ENCODE data around the gene MACROD2.
"Not testable (repeated sequence)": the region's sequence is repeated elsewhere in the genome, so short reads cannot be mapped to it uniquely, and the experiment has no call there.

The MACROD2 gene

DNA sequence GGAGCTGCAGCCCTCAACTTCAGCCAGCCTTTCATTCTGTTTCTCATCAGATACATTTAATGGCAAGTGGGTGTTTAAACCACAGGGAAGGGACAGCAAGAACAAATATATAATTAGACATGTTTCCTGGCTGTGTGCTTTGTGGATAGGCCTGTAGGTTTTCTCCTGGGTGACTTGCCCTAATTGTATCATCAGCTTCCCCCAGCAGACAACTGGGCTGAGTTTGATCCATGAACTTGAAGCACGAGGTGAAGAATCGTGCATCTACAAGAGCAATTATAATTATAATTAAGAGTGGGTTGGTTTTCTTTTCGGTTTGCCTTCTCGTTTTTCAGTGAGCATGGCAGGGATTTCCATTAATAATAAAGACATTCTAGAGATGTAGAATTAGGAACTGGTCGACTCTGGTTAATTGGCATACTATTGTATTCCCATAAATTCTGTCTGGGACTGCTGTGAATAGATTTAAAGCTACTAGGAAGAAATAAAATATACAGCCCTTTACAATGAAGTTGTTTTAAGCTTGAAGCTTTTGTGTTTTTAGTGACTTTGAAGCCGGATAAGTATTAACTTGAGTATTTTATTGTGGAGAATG is 1525.7 kb downstream of the MACROD2 start:
- DNase-seq = no peak

- no peak for DNase-seq
Measured at GRCh38 chr20:15523400-15523799, 1528.1 kb downstream of the MACROD2 start.

DNA sequence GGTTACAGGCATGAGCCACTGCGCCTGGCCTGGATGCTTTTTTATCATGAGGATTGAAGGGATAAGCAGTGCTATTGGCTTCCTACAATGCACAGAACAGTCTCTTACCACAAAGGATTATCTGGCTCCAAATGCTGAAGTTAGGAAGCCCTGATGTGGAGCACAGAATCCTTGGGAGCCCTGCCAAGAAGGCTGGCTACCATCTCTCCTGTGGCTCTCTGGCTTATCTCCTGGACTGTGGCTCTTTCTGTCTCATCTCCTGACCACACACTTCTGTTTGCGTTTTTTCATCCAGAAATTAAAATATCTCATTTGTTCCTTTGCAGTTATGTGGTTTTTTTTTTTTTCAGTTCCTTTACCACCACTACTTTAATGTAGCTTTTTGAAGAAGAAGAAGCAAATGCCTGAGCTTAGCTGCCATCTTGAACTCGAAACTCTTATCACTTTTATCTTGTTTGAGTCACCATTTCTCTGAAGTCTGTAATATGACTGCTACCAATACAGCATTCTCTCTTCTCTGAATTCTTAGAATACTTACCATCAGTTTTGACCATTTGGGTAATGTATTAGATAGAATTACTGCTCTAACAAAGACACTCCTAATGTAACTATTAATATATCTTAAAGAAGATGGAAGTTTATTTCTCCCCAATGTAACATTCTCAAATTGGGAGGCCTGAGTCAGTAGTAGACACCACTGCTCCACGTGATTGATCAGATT is 1533.2 kb downstream of the MACROD2 start:
- no peak for DNase-seq

- DNase-seq = no peak
Measured at GRCh38 chr20:15535863-15536262, 1540.5 kb downstream of the MACROD2 start.

- DNase-seq = not testable (repeated sequence)
Measured at GRCh38 chr20:15537200-15537599, 1541.9 kb downstream of the MACROD2 start.

GRCh38 chr20:15542655-15543054 is 1547.3 kb downstream of the MACROD2 start:
- no peak for DNase-seq

DNA sequence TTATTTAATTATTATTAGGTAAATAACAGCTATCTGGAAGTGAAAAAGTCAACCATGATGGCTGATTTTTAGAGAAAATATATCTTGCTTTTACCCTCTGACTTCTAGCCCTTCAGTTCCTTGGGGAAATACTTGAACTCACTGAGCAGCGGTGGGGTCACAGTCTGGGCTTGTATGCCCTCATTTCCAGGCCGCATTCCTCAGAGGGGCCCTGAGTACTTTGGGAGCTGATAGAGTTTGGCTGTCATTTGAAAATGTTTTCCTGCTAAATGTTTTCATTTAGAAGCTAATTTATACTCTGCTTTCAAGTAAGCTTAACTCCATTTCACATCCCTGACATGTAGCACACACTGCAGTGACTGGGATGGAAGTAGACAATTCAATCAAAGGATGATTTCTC is 1549.4 kb downstream of the MACROD2 start:
- no peak for DNase-seq

DNA sequence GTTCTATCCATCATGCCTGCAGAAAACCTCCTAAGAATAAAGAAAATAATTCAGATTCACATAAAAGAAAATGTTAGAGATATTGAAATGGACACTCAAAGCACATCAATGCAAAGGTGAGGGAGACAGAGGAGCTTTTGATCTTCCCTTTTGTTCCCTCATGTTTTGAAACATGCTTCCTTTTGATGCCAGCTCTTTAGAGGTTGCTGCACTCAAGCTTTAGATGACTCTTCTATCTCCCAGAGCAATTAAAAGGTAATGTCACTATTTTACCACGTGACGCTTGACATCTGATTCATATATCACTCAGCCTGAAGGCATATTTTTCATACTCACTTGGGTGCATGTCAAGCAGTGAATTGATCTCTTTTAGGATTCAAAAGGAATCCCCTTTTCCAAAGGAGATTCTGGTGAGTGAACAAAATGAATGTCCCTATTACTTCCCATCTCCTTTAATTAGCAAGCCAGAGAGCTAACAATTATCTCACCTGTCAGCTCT is 1551.3 kb downstream of the MACROD2 start:
- DNase-seq = no peak

DNA sequence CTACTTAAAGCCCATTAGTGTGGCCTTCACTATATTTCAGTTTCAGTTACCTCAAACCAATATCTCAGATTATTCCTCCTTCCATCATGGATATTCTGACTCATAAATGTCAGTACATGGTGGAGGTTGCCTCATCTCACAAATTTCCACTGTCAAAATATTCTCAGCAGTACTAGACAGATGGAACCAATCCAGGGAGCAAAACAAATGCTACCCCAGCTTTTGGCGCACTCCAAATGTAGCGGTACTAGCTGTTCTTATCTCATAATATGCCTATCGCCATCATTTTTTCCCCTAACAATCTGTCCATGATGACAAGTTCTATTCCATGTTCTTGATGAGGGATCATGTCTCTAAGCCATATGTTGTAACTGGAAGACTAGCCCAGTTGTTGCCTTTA is 1551.8 kb downstream of the MACROD2 start:
- no peak for DNase-seq

GRCh38 chr20:15550116-15550870 is 1555.0 kb downstream of the MACROD2 start:
- no peak for DNase-seq

DNA sequence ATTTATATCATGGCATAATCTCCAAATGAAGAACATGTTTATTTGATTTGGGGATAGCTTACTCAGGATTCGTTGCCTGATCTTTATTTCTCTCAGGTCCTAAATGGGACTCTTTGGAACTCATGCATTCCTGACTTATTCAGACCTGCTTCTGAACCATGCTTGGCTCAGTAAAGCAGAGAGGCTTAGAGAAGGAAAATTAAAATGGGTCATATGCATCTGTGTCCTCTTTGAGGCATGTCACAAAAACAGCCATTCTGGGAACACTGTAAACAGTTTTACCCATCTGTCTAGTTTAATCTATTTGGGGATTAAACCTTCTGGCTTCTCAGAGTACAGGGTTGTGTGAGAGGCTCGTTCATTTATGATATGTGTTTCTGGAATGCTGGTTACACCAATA is 1560.6 kb downstream of the MACROD2 start:
- DNase-seq = no peak

- no peak for DNase-seq
Measured at GRCh38 chr20:15556869-15557268, 1561.6 kb downstream of the MACROD2 start.

DNA sequence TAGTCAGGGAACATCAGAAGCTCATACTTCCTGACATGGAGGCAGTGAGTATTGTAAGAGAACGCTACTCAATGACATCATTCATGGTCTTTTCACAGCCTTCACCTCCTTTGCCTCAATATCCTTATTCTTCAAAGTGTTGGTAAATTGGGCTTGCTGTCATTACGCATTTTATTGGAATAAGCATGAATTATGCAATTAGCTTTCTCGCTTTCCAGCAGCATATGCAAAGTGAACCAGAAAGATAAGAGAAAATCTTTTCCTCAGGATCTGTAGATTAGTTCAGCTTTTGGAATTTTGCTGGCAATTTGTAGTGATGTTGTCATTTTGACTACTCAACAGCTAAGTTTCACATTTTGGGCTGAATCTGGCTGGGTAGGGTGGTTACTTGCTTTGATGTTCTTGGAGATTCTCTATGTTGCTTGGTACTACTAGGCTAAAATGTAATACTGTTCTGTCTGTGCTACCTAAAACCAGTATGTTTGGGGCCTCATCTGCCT is 1565.8 kb downstream of the MACROD2 start:
- DNase-seq = no peak

- no peak for DNase-seq
Measured at GRCh38 chr20:15561707-15562404, 1566.5 kb downstream of the MACROD2 start.

GRCh38 chr20:15563836-15564235 is 1568.5 kb downstream of the MACROD2 start:
- DNase-seq = no peak

DNA sequence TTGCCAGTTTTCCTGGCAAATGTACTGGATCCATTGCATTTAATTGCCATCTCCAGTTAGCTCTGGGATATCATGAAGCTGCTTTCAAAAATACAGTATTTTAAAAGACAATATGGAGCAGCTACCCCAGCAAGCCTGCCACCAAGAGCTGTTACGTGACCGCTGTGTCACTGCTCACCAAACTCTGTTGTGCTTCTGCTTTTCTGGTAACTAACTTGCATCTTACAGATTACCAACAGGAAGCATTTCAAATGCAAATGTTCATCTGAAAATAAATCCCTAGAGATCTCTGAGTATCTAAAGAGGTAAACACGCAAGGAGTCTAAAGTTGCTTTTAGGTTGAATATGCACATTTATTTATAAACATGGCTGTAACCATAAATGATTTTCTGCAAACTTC is 1569.7 kb downstream of the MACROD2 start:
- no peak for DNase-seq

- DNase-seq = no peak
Measured at GRCh38 chr20:15565786-15566185, 1570.5 kb downstream of the MACROD2 start.

- DNase-seq = no peak
Measured at GRCh38 chr20:15567219-15567618, 1571.9 kb downstream of the MACROD2 start.

GRCh38 chr20:15570156-15570555 is 1574.8 kb downstream of the MACROD2 start:
- no peak for DNase-seq

- DNase-seq = no peak
Measured at GRCh38 chr20:15571056-15571455, 1575.7 kb downstream of the MACROD2 start.

DNA sequence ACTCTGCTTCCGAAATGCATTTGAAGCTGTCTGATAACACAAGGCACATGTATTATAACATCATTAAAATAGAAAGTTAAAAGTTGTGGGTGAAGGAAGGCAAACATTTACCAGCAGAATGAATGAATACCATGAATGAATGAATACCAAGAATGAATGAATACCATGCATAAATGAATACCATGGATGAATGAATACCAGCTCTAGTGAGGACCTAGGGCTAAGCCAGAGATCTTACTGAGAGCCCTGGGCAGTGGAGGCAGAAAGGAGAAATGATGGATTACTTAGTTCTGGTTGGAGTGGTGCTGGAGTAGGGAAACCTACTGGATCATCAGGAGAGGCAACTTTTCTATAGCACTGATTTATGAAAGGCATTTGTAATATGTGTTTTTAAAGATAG is 1579.9 kb downstream of the MACROD2 start:
- DNase-seq = no peak

DNA sequence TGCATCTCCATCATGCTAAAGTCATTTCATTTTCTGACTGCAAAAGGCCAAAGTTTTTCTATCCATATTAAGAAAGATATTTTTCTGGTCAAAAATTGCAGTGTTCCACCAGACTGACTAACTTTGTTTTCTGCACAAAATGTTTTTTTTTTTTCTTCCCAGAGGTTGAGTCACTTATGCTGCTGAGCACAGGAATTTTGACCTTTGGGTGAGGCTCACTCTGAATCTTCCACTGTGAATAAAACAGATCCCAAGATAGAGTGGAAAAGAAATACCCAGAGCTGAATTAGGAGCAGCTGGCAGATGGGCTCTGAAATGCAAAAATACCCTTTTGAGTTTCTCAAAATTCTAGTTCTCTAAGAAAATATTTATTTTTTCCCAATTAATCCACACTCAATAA is 1581.1 kb downstream of the MACROD2 start:
- DNase-seq = no peak

- DNase-seq = no peak
Measured at GRCh38 chr20:15578113-15578512, 1582.8 kb downstream of the MACROD2 start.

Measured in right forelimb (tissue), 1 donor.